Liver (tissue), 9 donors: ENCODE measurements around the gene GREB1. TPM values are rescaled to one million over a fixed set of nuclear protein-coding genes. Genes with fewer than 3 reads are reported as not detected.

ENCODE experiments used
- DNase-seq: peaks from one replicate; pipeline ENCODE4 v3.0.0-alpha.2; 2017; ENCODE audit warnings: low spot score
- H3K27ac ChIP-seq, 2 donors: one replicate each; pipeline ENCODE4 v1.7.0; 2013; ENCODE audit warnings: inconsistent platforms in 2 of 2, low read length in 2 of 2, control low read depth in 1 of 2, low read depth in 1 of 2, mild to moderate bottlenecking in 1 of 2
- H3K27me3 ChIP-seq, 4 donors: one replicate each; pipeline versions ENCODE4 v1.6.1 to v1.7.0; 2013; ENCODE audit warnings: low read length in 3 of 4, inconsistent platforms in 1 of 4, mild to moderate bottlenecking in 1 of 4, moderate library complexity in 1 of 4; ENCODE audit not compliant: control insufficient read depth in 4 of 4, insufficient read depth in 4 of 4
- H3K36me3 ChIP-seq, 4 donors: one replicate each; pipeline versions ENCODE4 v1.6.1 to v1.7.0; 2013; ENCODE audit warnings: low read length in 3 of 4, mild to moderate bottlenecking in 3 of 4, low read depth in 1 of 4, moderate library complexity in 1 of 4; ENCODE audit not compliant: control insufficient read depth in 4 of 4, insufficient read depth in 3 of 4
- H3K4me1 ChIP-seq, 4 donors: one replicate each; pipeline versions ENCODE4 v1.6.1 to v1.7.0; 2013; ENCODE audit warnings: low read length in 3 of 4, mild to moderate bottlenecking in 3 of 4, moderate library complexity in 1 of 4; ENCODE audit not compliant: control insufficient read depth in 4 of 4, insufficient read depth in 4 of 4
- H3K4me3 ChIP-seq, 3 donors: one replicate each; pipeline versions ENCODE4 v1.6.1 to v1.7.0; 2013; ENCODE audit warnings: low read length in 3 of 3, control low read depth in 1 of 3, low read depth in 1 of 3, mild to moderate bottlenecking in 1 of 3
- H3K9ac ChIP-seq, 2 donors: one replicate each; pipeline ENCODE4 v1.7.0; 2013; ENCODE audit warnings: low read length in 2 of 2, mild to moderate bottlenecking in 2 of 2, moderate library complexity in 2 of 2, control low read depth in 1 of 2, low read depth in 1 of 2
- H3K9me3 ChIP-seq, 4 donors: one replicate each; pipeline versions ENCODE4 v1.6.1 to v1.7.0; 2013; ENCODE audit warnings: low read length in 3 of 4; ENCODE audit not compliant: control insufficient read depth in 4 of 4
- ATF3 ChIP-seq: IDR thresholded peaks from 2 replicates; pipeline ENCODE4 v1.6.1; 2016; ENCODE audit warnings: antibody characterized with exemption
- EGR1 ChIP-seq, 2 donors: IDR thresholded peaks; 2 replicates each; pipeline ENCODE4 v1.6.1; 2016 to 2018; ENCODE audit warnings: antibody characterized with exemption in 2 of 2, low read depth in 2 of 2
- FOXA1 ChIP-seq: IDR thresholded peaks from 2 replicates; pipeline ENCODE4 v1.6.1; 2016; ENCODE audit warnings: antibody characterized with exemption
- GABPA ChIP-seq, 2 donors: IDR thresholded peaks in 1 of 2; conservative IDR thresholded peaks in 1 of 2; 2 replicates each; pipeline ENCODE4 v1.6.1; 2016; ENCODE audit warnings: antibody characterized with exemption in 2 of 2, mild to moderate bottlenecking in 1 of 2, moderate library complexity in 1 of 2
- HNF4A ChIP-seq, 2 donors: conservative IDR thresholded peaks; 2 replicates each; pipeline ENCODE4 v1.6.1; 2016; ENCODE audit warnings: antibody characterized with exemption in 2 of 2, mild to moderate bottlenecking in 2 of 2
- HNF4G ChIP-seq: IDR thresholded peaks from 2 replicates; pipeline ENCODE4 v1.6.1; 2016; ENCODE audit warnings: antibody characterized with exemption
- JUND ChIP-seq, 2 donors: IDR thresholded peaks; 2 replicates each; pipeline ENCODE4 v1.6.1; 2016; ENCODE audit warnings: antibody characterized with exemption in 2 of 2
- NR2F2 ChIP-seq: IDR thresholded peaks from 2 replicates; pipeline ENCODE4 v1.6.1; 2016; ENCODE audit warnings: antibody characterized with exemption
- RAD21 ChIP-seq, 2 donors: IDR thresholded peaks; 2 replicates each; pipeline ENCODE4 v1.6.1; 2016; ENCODE audit warnings: antibody characterized with exemption in 2 of 2, mild to moderate bottlenecking in 2 of 2
- REST ChIP-seq: IDR thresholded peaks from 2 replicates; pipeline ENCODE4 v1.6.1; 2016; ENCODE audit warnings: antibody characterized with exemption, mild to moderate bottlenecking
- RXRA ChIP-seq, 2 donors: IDR thresholded peaks; 2 replicates each; pipeline ENCODE4 v1.6.1; 2017 to 2018; ENCODE audit warnings: antibody characterized with exemption in 2 of 2, mild to moderate bottlenecking in 1 of 2
- TAF1 ChIP-seq: conservative IDR thresholded peaks from 2 replicates; pipeline ENCODE4 v1.6.1; 2016; ENCODE audit warnings: antibody characterized with exemption, mild to moderate bottlenecking
- YY1 ChIP-seq: IDR thresholded peaks from 2 replicates; pipeline ENCODE4 v1.6.1; 2016; ENCODE audit warnings: antibody characterized with exemption, mild to moderate bottlenecking
- ZBTB33 ChIP-seq: IDR thresholded peaks from 2 replicates; pipeline ENCODE4 v1.6.1; 2016; ENCODE audit warnings: antibody characterized with exemption
- WGBS: extraction: QIAGEN DNeasy Blood & Tissue Kit; methylation state at CpG from one replicate; pipeline ENCODE4 v1.1.7; 2013; 5-methylcytosine and 5-hydroxymethylcytosine counted together
- polyA plus RNA-seq, 2 donors: library from polyadenylated mRNA; stranded (reverse) in 1 of 2; unstranded in 1 of 2; fragments of 200-250 nt in 1 of 2; fragments of >200 nt in 1 of 2; fragmentation: Nextera tagmentation in 1 of 2; extraction: Ambion mirVana in 1 of 2; gene quantifications; one replicate each; pipeline versions ENCODE4 v1.2.1 to v1.2.3, GENCODE V29; 2013 to 2015
- total RNA-seq, 2 donors: library from RNA; depleted of rRNA; stranded (reverse); fragments of >200 nt; gene quantifications; one replicate each; pipeline ENCODE4 v1.2.3, GENCODE V29; 2014
- TF ChIP-seq, protein P1 (sequence below): IDR thresholded peaks from 2 replicates; pipeline ENCODE4 v1.6.1; 2016; ENCODE audit warnings: antibody characterized with exemption
- TF ChIP-seq, protein P2 (sequence below): fragments of 150-350 bp; IDR thresholded peaks from 2 replicates; pipeline ENCODE4 v1.5.1; 2017; ENCODE audit warnings: improper control_type of control experiment, low read depth, low read length; ENCODE audit not compliant: missing input control
- donor health status: healthy.
- donor health status: healthy.
- donor health status: healthy.
- donor health status: healthy.
- donor health status: healthy.

Gene GREB1
- total and polyA plus RNA-seq, 4 donors, result 1.0 to 6.3 (median 3.6) TPM

DNA sequence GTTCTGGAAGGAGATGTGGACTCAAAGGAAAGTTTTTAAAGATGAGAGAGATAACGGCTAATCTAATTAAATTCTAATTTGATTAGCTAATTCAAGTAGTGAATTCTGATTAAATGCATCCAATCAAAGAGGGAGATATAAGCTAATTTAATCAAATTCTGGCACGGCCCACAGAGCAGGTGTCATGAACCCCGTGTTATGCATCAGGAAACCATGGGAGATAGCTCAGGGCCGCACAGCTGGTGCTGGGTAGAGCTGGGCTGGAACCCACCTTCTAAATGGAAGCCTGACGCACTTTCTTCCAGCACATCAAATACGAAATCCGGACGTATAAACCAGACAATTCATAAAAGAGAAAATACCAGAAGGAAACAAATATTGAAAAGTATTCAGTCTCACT lies 57.2 kb downstream of the GREB1 start:
- H3K4me3 ChIP-seq, result no peak overlapping the region
- peaks cover 0 to 2% (median under 1%) of the 10 kb centered on the region in 4 donors for H3K36me3 ChIP-seq
- H3K9me3 ChIP-seq, result no peaks in the 10 kb centered on the region
- 96% methylated on average over 8 of the region's 8 CpGs for WGBS
- no peak for DNase-seq
- H3K9ac ChIP-seq, result no peak overlapping the region
- TF ChIP-seq GABPA (IDR thresholded peaks at IDR 0.05 in 1 of 2, conservative IDR thresholded peaks at IDR 0.05 in 1 of 2), result no peak
- TF ChIP-seq, protein P1, sequence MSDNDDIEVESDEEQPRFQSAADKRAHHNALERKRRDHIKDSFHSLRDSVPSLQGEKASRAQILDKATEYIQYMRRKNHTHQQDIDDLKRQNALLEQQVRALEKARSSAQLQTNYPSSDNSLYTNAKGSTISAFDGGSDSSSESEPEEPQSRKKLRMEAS, result no peak
- TF ChIP-seq JUND (IDR thresholded peaks at IDR 0.05), result no peak
- TF ChIP-seq REST, result no peak
- TF ChIP-seq EGR1 (IDR thresholded peaks at IDR 0.05; ENCODE audit: low read depth in 2 of 2), result no peak
- no peak for TF ChIP-seq RAD21 (IDR thresholded peaks at IDR 0.05)
- no peak for TF ChIP-seq HNF4G
- TF ChIP-seq RXRA (IDR thresholded peaks at IDR 0.05), result no peak
- TF ChIP-seq, protein P2, sequence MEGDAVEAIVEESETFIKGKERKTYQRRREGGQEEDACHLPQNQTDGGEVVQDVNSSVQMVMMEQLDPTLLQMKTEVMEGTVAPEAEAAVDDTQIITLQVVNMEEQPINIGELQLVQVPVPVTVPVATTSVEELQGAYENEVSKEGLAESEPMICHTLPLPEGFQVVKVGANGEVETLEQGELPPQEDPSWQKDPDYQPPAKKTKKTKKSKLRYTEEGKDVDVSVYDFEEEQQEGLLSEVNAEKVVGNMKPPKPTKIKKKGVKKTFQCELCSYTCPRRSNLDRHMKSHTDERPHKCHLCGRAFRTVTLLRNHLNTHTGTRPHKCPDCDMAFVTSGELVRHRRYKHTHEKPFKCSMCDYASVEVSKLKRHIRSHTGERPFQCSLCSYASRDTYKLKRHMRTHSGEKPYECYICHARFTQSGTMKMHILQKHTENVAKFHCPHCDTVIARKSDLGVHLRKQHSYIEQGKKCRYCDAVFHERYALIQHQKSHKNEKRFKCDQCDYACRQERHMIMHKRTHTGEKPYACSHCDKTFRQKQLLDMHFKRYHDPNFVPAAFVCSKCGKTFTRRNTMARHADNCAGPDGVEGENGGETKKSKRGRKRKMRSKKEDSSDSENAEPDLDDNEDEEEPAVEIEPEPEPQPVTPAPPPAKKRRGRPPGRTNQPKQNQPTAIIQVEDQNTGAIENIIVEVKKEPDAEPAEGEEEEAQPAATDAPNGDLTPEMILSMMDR, result no peak
- no peak for TF ChIP-seq ATF3
- no peak for TF ChIP-seq YY1
- TF ChIP-seq FOXA1, result no peak
- no peak for TF ChIP-seq ZBTB33
- no peak for TF ChIP-seq HNF4A (conservative IDR thresholded peaks at IDR 0.05)
- TF ChIP-seq TAF1, result no peak
- TF ChIP-seq NR2F2, result no peak
- H3K27me3 ChIP-seq, result no peaks in the 10 kb centered on the region
- H3K27ac ChIP-seq, result no peak overlapping the region
- no peaks in the 10 kb centered on the region for H3K4me1 ChIP-seq
